ENCODE measurements around the gene DAAM2.

GRCh38 chr6:39929039-39929732 lies 137.0 kb downstream of the DAAM2 start:
- TF ChIP-seq CTCF (IDR thresholded peaks at IDR 0.05) (no peak), POLR2A (IDR thresholded peaks at IDR 0.05) (no peak)

Data from prostate gland (tissue), 2 donors.